Measurements from ENCODE around the gene TMEM74B.
A peak's percentile ranks its signal among the peaks of the same experiment; 100 is the strongest.

GRCh38 chr20:1190847-1191246, 6.1 kb upstream of the TMEM74B start:
- TF ChIP-seq, protein P1, sequence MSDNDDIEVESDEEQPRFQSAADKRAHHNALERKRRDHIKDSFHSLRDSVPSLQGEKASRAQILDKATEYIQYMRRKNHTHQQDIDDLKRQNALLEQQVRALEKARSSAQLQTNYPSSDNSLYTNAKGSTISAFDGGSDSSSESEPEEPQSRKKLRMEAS (CRISPR knock-in tag; IDR thresholded peaks at IDR 0.05) = peak; percentile 26; the same call in 1 of the 2 replicates
- TF ChIP-seq ZNF124 (CRISPR knock-in tag; IDR thresholded peaks at IDR 0.05) = no peak
- TF ChIP-seq SIRT6 (IDR thresholded peaks at IDR 0.05; ENCODE audit: low read depth, low read length) = no peak
- no peak for TF ChIP-seq POLR2A (conservative IDR thresholded peaks at IDR 0.05)
- no peak for TF ChIP-seq OTX1 (CRISPR knock-in tag; IDR thresholded peaks at IDR 0.05)
- peak; percentile 92 for TF ChIP-seq CBFA2T3 (IDR thresholded peaks at IDR 0.05)

Data from K562 (cell line).